Caco-2 (cell line): Measurements from ENCODE around the gene NYAP2. TPM values are rescaled to one million over a fixed set of nuclear protein-coding genes. Genes with fewer than 3 reads are reported as not detected.

Source experiments
- BruUV-seq: library from RNA; stranded (reverse); fragments of 400-500 nt; replicated peaks from 2 replicates; lab custom pipeline; 2021; lab: Mats Ljungman, UMichigan
- CTCF ChIA-PET: fragments of 300-600 bp; sonication (Branson Sonifier 250); formaldehyde crosslinking; loops from one replicate; lab custom pipeline; 2022; ENCODE audit warnings: antibody characterized with exemption; lab: Charles Lee
- POLR2A ChIA-PET: fragments of 300-600 bp; sonication (Branson Sonifier 250); formaldehyde crosslinking; loops from one replicate; lab custom pipeline; 2022; ENCODE audit warnings: antibody characterized with exemption; lab: Charles Lee
- DNase-seq, 2 experiments: peaks; one replicate each; pipeline versions ENCODE4 v3.0.0 to v3.0.0-alpha.2; 2020 to 2022
- H3K27me3 ChIP-seq: replicated peaks from 2 replicates; pipeline ENCODE4 v1.6.0; 2011; ENCODE audit warnings: low read length; ENCODE audit not compliant: control insufficient read depth, insufficient read depth
- H3K36me3 ChIP-seq: 2 replicates; pipeline ENCODE4 v1.5.1; 2011; ENCODE audit warnings: low read length; ENCODE audit not compliant: control insufficient read depth, insufficient read depth
- H3K4me1 ChIP-seq: fragments of 250-450 bp; sonication (Bioruptor Pico); 2 replicates; pipeline ENCODE4 v1.5.1; 2020; ENCODE audit warnings: mild to moderate bottlenecking
- H3K4me3 ChIP-seq: 2 replicates; pipeline ENCODE4 v1.5.1; 2011; ENCODE audit warnings: low read depth, mild to moderate bottlenecking, control low read depth, low read length
- H3K9me3 ChIP-seq: fragments of 250-450 bp; sonication (Bioruptor Pico); 2 replicates; pipeline ENCODE4 v1.5.1; 2020; ENCODE audit warnings: mild to moderate bottlenecking, moderate library complexity
- H3K27ac Mint-ChIP-seq: one replicate; pipeline ENCODE4 v1.8.0; 2022; ENCODE audit warnings: mixed read lengths; ENCODE audit not compliant: unreplicated experiment
- H3K27me3 Mint-ChIP-seq: one replicate; pipeline ENCODE4 v1.8.0; 2022; ENCODE audit warnings: mixed read lengths; ENCODE audit not compliant: insufficient read depth, unreplicated experiment
- H3K36me3 Mint-ChIP-seq: one replicate; pipeline ENCODE4 v1.8.0; 2022; ENCODE audit warnings: mild to moderate bottlenecking, mixed read lengths; ENCODE audit not compliant: insufficient read depth, unreplicated experiment
- H3K4me1 Mint-ChIP-seq: one replicate; pipeline ENCODE4 v1.8.0; 2022; ENCODE audit warnings: low read depth, mixed read lengths; ENCODE audit not compliant: unreplicated experiment
- H3K4me3 Mint-ChIP-seq: one replicate; pipeline ENCODE4 v1.8.0; 2022; ENCODE audit warnings: mild to moderate bottlenecking, moderate library complexity, mixed read lengths; ENCODE audit not compliant: unreplicated experiment
- H3K9me3 Mint-ChIP-seq: one replicate; pipeline ENCODE4 v1.8.0; 2022; ENCODE audit warnings: mixed read lengths; ENCODE audit not compliant: unreplicated experiment
- CTCF ChIP-seq, 2 experiments: fragments of 200-600 bp in 1 of 2; IDR thresholded peaks; 1 replicate in 1 of 2; 2 replicates in 1 of 2; pipeline versions ENCODE4 v1.5.1 to v1.8.0; 2011 to 2022; ENCODE audit warnings: antibody characterized with exemption in 1 of 2, control low read depth in 1 of 2, inconsistent platforms in 1 of 2, low read depth in 1 of 2, low read length in 1 of 2, mild to moderate bottlenecking in 1 of 2, moderate library complexity in 1 of 2; ENCODE audit not compliant: insufficient read depth in 1 of 2, severe bottlenecking in 1 of 2, unreplicated experiment in 1 of 2
- intact Hi-C: fragments of 100-400 bp; cut with micrococcal nuclease; formaldehyde crosslinking; loops from one replicate; pipeline ENCODE4 v1.10.0; 2022; ENCODE audit not compliant: unreplicated experiment
- total RNA-seq: library from RNA; stranded (reverse); gene quantifications from 2 replicates; pipeline ENCODE4 v1.2.3, GENCODE V29; 2022

The NYAP2 gene
- total RNA-seq, 1 experiment from 2014 or later: 0.11 TPM

GRCh38 chr2:225416616-225417367 lies 17.3 kb downstream of the NYAP2 start:
- no peak overlapping the region for H3K27ac Mint-ChIP-seq
- H3K27me3 Mint-ChIP-seq: peaks cover 8% of the 10 kb centered on the region
- ChIA-PET CTCF (no interaction called here), POLR2A (no interaction called here)
- no peaks in the 10 kb centered on the region for H3K36me3 Mint-ChIP-seq
- no TSS peak for BruUV-seq
- Histone ChIP-seq H3K4me1 (no peaks in the 10 kb centered on the region), H3K9me3 (no peaks in the 10 kb centered on the region), H3K4me3 (no peak overlapping the region), H3K36me3 (no peaks in the 10 kb centered on the region), H3K27me3 (no peaks in the 10 kb centered on the region)
- H3K4me1 Mint-ChIP-seq: no peaks in the 10 kb centered on the region
- no peak overlapping the region for H3K4me3 Mint-ChIP-seq
- TF ChIP-seq CTCF (IDR thresholded peaks at IDR 0.05; ENCODE audit: insufficient read depth in 1 of 2, low read depth in 1 of 2, low read length in 1 of 2, severe bottlenecking in 1 of 2, unreplicated experiment in 1 of 2): no peak
- intact Hi-C loops: no loop called here
- H3K9me3 Mint-ChIP-seq: no peaks in the 10 kb centered on the region
- no peak for DNase-seq

- DNase-seq: no peak
- intact Hi-C loops: no loop called here
- H3K36me3 Mint-ChIP-seq: no peaks in the 10 kb centered on the region
- Histone ChIP-seq H3K36me3 (no peaks in the 10 kb centered on the region), H3K4me3 (no peak overlapping the region), H3K4me1 (no peaks in the 10 kb centered on the region), H3K9me3 (no peaks in the 10 kb centered on the region), H3K27me3 (no peaks in the 10 kb centered on the region)
- no peak for TF ChIP-seq CTCF (IDR thresholded peaks at IDR 0.05; ENCODE audit: insufficient read depth in 1 of 2, low read depth in 1 of 2, low read length in 1 of 2, severe bottlenecking in 1 of 2, unreplicated experiment in 1 of 2)
- no TSS peak for BruUV-seq
- H3K4me1 Mint-ChIP-seq: no peaks in the 10 kb centered on the region
- H3K9me3 Mint-ChIP-seq: no peaks in the 10 kb centered on the region
- H3K27ac Mint-ChIP-seq: no peak overlapping the region
- peaks cover 12% of the 10 kb centered on the region for H3K27me3 Mint-ChIP-seq
- CTCF ChIA-PET: no interaction called here
- POLR2A ChIA-PET: no interaction called here
- H3K4me3 Mint-ChIP-seq: no peak overlapping the region
These were observed 19.5 kb downstream of the NYAP2 start for GRCh38 chr2:225419033-225419432.

- Histone ChIP-seq H3K4me3 (no peak overlapping the region), H3K27me3 (no peaks in the 10 kb centered on the region), H3K4me1 (no peaks in the 10 kb centered on the region), H3K36me3 (no peaks in the 10 kb centered on the region), H3K9me3 (no peaks in the 10 kb centered on the region)
- H3K9me3 Mint-ChIP-seq: no peaks in the 10 kb centered on the region
- no peak overlapping the region for H3K27ac Mint-ChIP-seq
- DNase-seq: no peak
- POLR2A ChIA-PET: no interaction called here
- CTCF ChIA-PET: no interaction called here
- no TSS peak for BruUV-seq
- H3K4me3 Mint-ChIP-seq: no peak overlapping the region
- no peak for TF ChIP-seq CTCF (IDR thresholded peaks at IDR 0.05; ENCODE audit: insufficient read depth in 1 of 2, low read depth in 1 of 2, low read length in 1 of 2, severe bottlenecking in 1 of 2, unreplicated experiment in 1 of 2)
- no peaks in the 10 kb centered on the region for H3K4me1 Mint-ChIP-seq
- H3K27me3 Mint-ChIP-seq: peaks cover 12% of the 10 kb centered on the region
- no peaks in the 10 kb centered on the region for H3K36me3 Mint-ChIP-seq
- intact Hi-C loops: no loop called here
These were observed 22.6 kb downstream of the NYAP2 start for GRCh38 chr2:225422145-225422544.
